Activated CD8-positive, alpha-beta memory T cell treated with anti-CD3 and anti-CD28 coated beads, Interleukin-2, amount 50 U/mL, for 24 hours (primary cell): ENCODE data around the gene KIAA0319L.

ENCODE experiments used
- DNase-seq: peaks from one replicate; pipeline ENCODE4 v3.0.0-alpha.2; 2020; ENCODE audit errors: extremely low read depth

The KIAA0319L gene

GRCh38 chr1:35536556-35537162 is 20.5 kb downstream of the KIAA0319L start:
- no peak for DNase-seq

DNA sequence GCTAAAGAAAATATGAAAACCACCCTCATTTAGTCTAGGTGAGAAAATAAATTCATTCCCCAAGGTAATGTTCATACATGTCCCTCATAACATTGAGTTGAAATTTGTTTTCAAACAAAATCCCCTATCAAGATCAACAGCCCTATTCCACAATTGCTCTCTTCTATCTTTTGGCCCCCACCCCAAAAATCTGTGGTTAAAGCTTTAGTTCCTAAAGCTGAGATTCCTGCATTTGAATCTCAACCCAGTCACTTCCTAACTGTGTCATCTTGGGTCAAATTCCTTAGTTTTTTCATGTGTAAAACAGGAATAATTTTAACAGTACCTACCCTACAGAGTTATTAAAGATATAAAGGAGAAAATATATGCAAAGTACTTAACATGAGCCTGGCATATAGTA is 22.0 kb downstream of the KIAA0319L start:
- no peak for DNase-seq

GRCh38 chr1:35533586-35533985 is 23.6 kb downstream of the KIAA0319L start:
- no peak for DNase-seq

DNA sequence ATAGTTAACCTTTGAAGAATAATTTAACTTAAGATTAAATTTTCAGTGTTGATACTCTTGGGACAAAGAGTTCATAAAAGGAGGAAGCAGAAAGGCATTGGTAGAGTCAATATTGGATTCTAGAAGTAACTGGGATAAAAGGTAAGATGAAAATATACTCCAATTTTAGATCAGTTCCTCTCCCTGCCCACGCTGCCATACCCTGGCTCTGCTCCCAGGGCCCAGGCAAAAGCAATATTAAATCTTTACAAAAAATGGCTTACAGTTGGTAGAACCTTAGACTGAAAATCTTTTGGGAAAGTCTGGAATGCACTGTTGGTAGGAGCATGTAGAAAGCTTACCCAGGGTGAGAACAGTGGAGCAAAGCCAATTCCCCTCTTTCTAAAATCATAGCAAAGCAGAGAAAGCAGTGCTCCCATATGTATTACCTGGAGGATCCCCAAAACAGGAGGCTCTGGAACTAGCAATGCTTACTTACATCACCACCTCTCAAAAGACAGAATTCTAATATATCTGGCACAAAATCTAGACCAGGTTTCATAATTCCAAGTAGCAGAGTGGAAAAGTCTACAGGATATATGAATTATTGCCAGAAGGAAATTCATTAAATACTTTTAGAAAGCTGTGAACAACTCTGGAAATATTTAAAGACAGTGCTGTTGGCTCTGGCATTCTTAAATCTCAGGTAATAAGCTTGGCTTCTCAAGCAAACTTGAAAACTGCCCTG is 24.5 kb downstream of the KIAA0319L start:
- DNase-seq, result no peak

DNA sequence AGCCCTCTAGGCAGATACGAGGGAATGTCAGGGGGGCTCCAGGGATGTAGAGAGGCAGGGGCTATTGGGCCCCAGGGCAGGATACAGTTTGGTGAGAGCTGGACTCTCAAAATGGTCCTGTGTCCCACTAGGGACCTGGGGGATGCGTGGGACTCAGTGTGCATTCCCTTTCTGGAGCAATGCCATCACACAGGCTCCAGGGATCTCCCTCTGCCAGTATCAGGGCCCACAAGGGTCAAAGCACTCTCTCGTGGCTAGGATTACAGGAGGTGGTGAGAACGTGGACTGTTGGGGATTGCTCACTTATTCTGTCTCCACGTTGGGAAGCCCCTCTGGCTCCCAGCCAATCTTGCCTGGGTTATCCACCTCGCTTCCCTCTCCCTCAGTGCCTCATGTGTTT is 25.8 kb downstream of the KIAA0319L start:
- no peak for DNase-seq

GRCh38 chr1:35530946-35531345 is 26.3 kb downstream of the KIAA0319L start:
- no peak for DNase-seq

- no peak for DNase-seq
Observed at GRCh38 chr1:35530168-35530567, 27.0 kb downstream of the KIAA0319L start.

- DNase-seq, result no peak
Observed at GRCh38 chr1:35524106-35524505, 33.1 kb downstream of the KIAA0319L start.

GRCh38 chr1:35519432-35519831 is 37.8 kb downstream of the KIAA0319L start:
- DNase-seq, result no peak

DNA sequence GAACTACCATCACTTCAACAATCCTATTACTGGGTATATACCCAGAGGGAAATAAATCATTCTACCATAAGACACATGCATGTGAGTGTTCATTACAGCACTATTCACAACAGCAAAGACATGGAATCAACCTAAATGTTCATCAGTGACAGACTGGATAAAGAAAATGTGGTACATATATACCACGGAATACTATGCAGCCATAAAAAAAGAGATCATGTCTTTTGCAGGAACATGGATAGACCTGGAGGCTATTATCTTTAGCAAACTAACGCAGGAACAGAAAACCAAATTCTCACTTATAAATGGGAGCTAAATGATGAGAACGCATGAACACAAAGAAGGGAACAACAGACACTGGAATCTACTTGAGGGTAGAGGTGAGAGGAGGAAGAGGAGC is 39.0 kb downstream of the KIAA0319L start:
- no peak for DNase-seq

- DNase-seq, result no peak
Observed at GRCh38 chr1:35511305-35511704, 45.9 kb downstream of the KIAA0319L start.

DNA sequence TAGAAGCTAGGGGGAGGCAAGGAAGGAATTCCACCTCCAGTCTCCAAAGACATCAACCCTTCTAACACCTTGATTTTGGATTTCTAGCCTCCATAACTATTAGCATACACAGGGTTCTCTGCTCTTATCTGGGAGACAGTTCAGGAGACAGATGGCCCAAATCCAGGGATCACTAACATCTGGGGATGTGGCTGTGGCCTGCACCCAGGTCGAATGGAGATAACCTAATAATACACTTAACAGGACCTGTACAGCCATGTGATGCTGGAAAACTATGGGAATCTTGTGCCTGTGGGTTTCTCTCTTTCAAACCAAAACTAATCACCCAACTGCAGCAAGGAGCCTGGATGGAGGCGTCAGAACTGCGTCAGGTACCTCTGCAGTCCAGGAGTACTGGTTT is 47.6 kb downstream of the KIAA0319L start:
- no peak for DNase-seq

- no peak for DNase-seq
Observed at GRCh38 chr1:35507947-35508346, 49.3 kb downstream of the KIAA0319L start.

DNA sequence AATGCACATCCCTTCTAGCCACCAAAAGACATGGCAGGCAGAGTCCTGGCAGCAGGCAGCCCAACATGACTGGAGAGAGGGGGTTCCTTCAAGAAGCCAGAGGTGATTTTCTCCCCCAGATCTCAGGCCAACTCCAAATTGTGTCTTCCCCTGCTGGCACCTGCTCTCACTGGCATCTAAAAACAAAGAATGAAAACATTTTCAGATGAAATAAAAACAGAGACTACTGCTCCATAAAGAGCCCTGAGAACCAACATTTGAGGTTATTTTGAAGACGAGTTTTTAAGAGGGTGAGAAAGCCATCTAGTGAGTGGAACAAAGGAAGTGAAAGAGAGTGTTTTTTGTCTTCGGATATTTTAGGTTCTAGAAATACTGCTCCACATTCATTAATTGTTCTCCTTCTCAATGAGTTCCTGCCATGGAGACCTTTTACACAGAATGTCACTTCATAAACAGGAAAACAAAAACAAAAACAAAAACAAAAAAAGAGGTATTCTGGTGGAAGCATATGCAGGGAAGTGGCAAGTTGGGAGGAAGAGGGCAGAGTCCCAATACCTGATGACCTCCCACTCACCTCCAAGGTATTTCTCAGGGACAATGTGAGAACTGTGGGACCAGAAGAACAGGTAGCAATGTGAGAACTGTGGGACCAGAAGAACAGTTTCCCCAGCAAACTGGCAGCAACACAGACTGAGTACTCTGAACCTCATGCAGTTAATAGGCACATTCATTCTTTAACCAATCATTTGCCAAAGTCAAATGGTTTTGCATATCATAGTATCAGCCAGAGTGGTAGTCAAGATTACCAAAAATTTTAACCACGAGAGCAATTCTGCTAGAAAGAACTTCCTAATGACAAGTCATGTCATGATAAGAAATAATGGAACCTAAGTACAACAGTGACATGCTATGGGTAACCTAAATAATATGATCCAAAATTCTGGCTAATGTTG is 50.0 kb downstream of the KIAA0319L start:
- DNase-seq, result no peak

DNA sequence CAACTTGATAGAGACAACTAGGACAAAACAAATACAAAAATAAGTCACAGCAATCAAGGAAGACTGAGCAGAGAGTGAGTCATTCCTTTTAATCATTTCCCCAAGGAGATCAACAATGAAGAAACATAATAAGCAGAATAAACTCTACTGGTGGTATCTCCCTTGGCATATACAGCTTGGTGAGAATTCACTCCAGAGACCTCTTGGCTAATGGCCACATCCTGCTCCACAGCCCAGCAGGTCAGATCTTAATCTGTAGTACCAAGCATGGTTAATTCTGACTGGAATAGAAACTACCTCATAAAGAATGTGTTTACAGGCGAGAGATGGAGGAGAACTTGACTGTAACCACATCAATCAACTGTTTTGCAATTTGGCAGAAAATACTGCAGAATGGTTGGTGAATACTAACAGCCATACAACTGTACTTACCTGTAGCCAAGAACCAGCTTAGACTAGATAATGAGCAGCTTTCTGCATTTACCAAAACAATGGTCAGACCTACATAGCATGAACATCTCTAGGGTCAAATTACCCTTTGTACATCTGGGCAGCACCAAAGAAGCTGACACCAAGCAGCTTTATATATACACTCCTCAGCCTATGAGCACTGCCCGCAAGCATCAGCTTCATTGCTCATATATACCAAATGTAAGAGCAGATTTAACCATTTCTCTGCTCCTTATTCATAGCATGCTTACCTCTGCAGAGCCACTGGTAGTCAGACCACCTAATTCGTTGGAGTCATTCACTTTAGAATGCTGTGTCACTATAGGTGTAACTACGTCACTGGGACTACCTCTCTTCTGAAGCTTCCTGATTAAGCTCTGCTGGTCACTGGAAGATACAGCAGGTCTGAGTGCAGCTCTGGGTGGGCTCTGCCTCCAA is 51.0 kb downstream of the KIAA0319L start:
- no peak for DNase-seq

DNA sequence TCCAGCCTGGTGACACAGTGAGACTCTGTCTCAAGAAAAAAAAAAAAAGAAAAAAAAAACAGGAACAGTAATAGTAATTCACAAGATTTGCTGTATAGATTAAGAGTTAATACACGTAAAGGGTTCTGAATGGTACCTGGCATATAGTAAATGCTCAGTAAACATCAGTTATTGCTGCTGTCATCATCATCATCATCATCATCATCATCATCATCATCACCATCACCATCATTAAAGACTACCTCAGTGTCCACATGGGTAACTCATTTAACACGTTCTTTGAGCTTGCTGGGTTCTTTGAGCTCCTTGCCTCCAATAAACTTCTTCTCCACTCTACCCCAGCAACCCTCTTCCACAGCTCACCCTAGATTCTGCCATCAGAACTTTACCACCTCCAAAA is 55.0 kb downstream of the KIAA0319L start:
- no peak for DNase-seq

DNA sequence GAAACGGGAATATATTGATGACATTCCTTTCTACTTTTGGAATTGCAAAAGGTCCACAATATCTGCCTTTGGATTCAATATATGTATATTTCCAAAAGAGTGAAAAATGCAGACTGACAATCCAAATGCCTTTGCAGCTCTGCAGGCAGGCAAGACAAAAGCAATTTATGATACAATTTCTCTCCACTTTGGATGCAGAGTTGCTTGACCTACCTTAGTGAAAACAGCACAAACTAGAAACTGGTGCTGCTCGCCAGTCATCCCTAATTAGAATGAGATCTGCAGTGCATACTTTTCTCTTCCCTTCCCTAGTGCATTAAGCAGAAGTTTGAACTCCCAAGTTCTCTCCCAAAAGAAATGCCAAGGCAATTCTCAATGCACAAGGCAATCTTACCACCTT is 56.8 kb downstream of the KIAA0319L start:
- DNase-seq, result no peak

GRCh38 chr1:35499652-35500176 is 57.5 kb downstream of the KIAA0319L start:
- DNase-seq, result no peak

- DNase-seq, result no peak
Observed at GRCh38 chr1:35499231-35499630, 58.0 kb downstream of the KIAA0319L start.

GRCh38 chr1:35497571-35497970 is 59.6 kb downstream of the KIAA0319L start:
- no peak for DNase-seq

DNA sequence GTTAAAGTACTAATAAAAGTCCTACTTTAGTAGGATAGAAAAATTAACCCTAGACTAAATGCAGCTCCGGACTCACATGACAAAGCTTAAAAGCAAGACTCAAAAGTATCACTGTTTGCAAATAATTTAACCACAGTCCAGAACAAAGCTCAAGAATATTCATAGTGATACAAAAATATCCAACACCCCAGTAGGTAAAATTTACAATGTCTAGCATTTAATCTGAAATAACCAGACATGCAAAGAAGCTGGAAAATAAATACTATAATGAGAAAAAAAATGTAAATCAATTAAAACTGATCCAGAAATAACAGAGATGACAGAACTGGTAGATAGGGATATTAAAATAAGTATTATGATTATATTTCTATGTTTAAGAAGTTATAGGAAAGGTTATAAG is 67.0 kb downstream of the KIAA0319L start:
- DNase-seq, result no peak
